Measurements from ENCODE around the gene LYPD6B. TPM values are rescaled to one million over a fixed set of nuclear protein-coding genes. Genes with fewer than 3 reads are reported as not detected.
"Not testable (repeated sequence)": the region's sequence is repeated elsewhere in the genome, so short reads cannot be mapped to it uniquely, and the experiment has no call there.

LYPD6B gene
- total RNA-seq, 1 experiment from 2014 or later, result 35.8 TPM

- Histone ChIP-seq H3K27me3 (replicated peaks; ENCODE audit: control insufficient read depth, insufficient read depth, low read length) (no peaks in the 10 kb centered on the region), H3K9me3 (no peaks in the 10 kb centered on the region), H3K4me3 (ENCODE audit: low read depth, low read length) (no peak overlapping the region), H3K36me3 (ENCODE audit: control insufficient read depth, insufficient read depth, low read length) (no peaks in the 10 kb centered on the region), H3K4me1 (peaks cover 6% of the 10 kb centered on the region; the same call in 1 of the 2 replicates)
- ChIA-PET POLR2A (no interaction called here), CTCF (no interaction called here)
- no peaks in the 10 kb centered on the region for H3K9me3 Mint-ChIP-seq (ENCODE audit: unreplicated experiment)
- no TSS peak for BruUV-seq (replicated peaks)
- no peak for TF ChIP-seq CTCF (IDR thresholded peaks at IDR 0.05; ENCODE audit: insufficient read depth in 1 of 2, low read depth in 1 of 2, low read length in 1 of 2, severe bottlenecking in 1 of 2, unreplicated experiment in 1 of 2)
- no peak for DNase-seq
- intact Hi-C loops (cut with micrococcal nuclease; ENCODE audit: unreplicated experiment), result no loop called here
- no peak overlapping the region for H3K27ac Mint-ChIP-seq (ENCODE audit: unreplicated experiment)
- H3K27me3 Mint-ChIP-seq (ENCODE audit: insufficient read depth, unreplicated experiment), result no peaks in the 10 kb centered on the region
- no peak overlapping the region for H3K4me3 Mint-ChIP-seq (ENCODE audit: unreplicated experiment)
- no peaks in the 10 kb centered on the region for H3K36me3 Mint-ChIP-seq (ENCODE audit: insufficient read depth, unreplicated experiment)
- H3K4me1 Mint-ChIP-seq (ENCODE audit: low read depth, unreplicated experiment), result no peaks in the 10 kb centered on the region
Observed at GRCh38 chr2:149246186-149246585, 207.7 kb downstream of the LYPD6B start.

GRCh38 chr2:149251436-149251835 lies 212.9 kb downstream of the LYPD6B start:
- H3K27me3 ChIP-seq (replicated peaks; ENCODE audit: control insufficient read depth, insufficient read depth, low read length); H3K36me3 ChIP-seq (ENCODE audit: control insufficient read depth, insufficient read depth, low read length); H3K4me1 ChIP-seq; POLR2A ChIA-PET; H3K27me3 Mint-ChIP-seq (ENCODE audit: insufficient read depth, unreplicated experiment); H3K36me3 Mint-ChIP-seq (ENCODE audit: insufficient read depth, unreplicated experiment); DNase-seq; CTCF ChIA-PET; intact Hi-C loops (cut with micrococcal nuclease; ENCODE audit: unreplicated experiment); H3K4me1 Mint-ChIP-seq (ENCODE audit: low read depth, unreplicated experiment); H3K4me3 ChIP-seq (ENCODE audit: low read depth, low read length); BruUV-seq (replicated peaks); H3K4me3 Mint-ChIP-seq (ENCODE audit: unreplicated experiment); H3K9me3 ChIP-seq; H3K27ac Mint-ChIP-seq (ENCODE audit: unreplicated experiment): not testable (repeated sequence)
- peaks cover 25% of the 10 kb centered on the region for H3K9me3 Mint-ChIP-seq (ENCODE audit: unreplicated experiment)

DNA sequence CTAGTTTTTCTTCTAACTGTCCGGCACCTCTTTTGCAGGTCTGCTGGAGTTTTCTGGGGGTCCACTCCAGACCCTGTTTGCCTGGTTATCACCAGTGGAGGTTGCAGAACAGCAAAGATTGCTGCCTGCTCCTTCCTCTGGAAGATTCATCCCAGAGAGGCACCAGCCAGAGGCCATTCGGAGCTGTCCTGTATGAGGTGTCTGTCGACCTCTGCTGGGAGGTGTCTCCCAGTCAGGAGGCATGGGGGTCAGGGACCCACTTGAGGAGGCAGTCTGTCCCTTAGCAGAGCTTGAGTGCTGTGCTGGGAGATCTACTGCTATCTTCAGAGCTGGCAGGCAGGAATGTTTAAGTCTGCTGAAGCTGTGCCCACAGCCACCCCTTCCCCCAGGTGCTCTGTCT lies 218.4 kb downstream of the LYPD6B start:
- H3K27ac Mint-ChIP-seq (ENCODE audit: unreplicated experiment); POLR2A ChIA-PET; H3K27me3 Mint-ChIP-seq (ENCODE audit: insufficient read depth, unreplicated experiment); H3K4me3 ChIP-seq (ENCODE audit: low read depth, low read length); DNase-seq; H3K4me3 Mint-ChIP-seq (ENCODE audit: unreplicated experiment); H3K4me1 ChIP-seq; H3K36me3 Mint-ChIP-seq (ENCODE audit: insufficient read depth, unreplicated experiment); BruUV-seq (replicated peaks); intact Hi-C loops (cut with micrococcal nuclease; ENCODE audit: unreplicated experiment); H3K9me3 ChIP-seq; H3K27me3 ChIP-seq (replicated peaks; ENCODE audit: control insufficient read depth, insufficient read depth, low read length); H3K36me3 ChIP-seq (ENCODE audit: control insufficient read depth, insufficient read depth, low read length); CTCF ChIA-PET: not testable (repeated sequence)
- Mint-ChIP-seq H3K9me3 (ENCODE audit: unreplicated experiment) (peaks cover 48% of the 10 kb centered on the region), H3K4me1 (ENCODE audit: low read depth, unreplicated experiment) (peaks cover 15% of the 10 kb centered on the region)

DNA sequence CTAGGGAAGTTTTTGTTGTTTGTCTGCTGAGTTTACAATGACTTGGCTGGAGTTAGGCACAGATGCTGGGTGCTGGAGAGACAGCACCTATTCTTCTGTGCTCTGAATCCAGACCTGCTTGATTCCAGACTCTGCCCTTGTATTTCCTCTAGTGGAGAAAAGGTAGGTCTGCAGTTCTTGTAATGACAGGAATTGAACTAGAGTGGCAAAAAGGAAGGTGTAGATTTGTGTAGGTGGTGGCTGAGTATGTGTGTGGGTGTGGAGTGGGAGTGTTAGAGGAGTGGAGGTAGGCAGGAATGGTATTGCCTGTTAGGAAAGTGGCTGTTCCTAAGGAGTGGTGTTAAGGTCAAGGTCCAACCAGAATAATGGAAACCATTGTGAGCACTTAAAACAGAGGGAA lies 220.0 kb downstream of the LYPD6B start:
- DNase-seq, result no peak
- peaks cover 19% of the 10 kb centered on the region for H3K4me1 Mint-ChIP-seq (ENCODE audit: low read depth, unreplicated experiment)
- H3K4me3 Mint-ChIP-seq (ENCODE audit: unreplicated experiment), result no peak overlapping the region
- no peaks in the 10 kb centered on the region for H3K36me3 Mint-ChIP-seq (ENCODE audit: insufficient read depth, unreplicated experiment)
- no peaks in the 10 kb centered on the region for H3K27me3 Mint-ChIP-seq (ENCODE audit: insufficient read depth, unreplicated experiment)
- no TSS peak for BruUV-seq (replicated peaks)
- POLR2A ChIA-PET, result no interaction called here
- Histone ChIP-seq H3K4me1 (peaks cover 15% of the 10 kb centered on the region), H3K9me3 (no peaks in the 10 kb centered on the region), H3K4me3 (ENCODE audit: low read depth, low read length) (no peak overlapping the region), H3K36me3 (ENCODE audit: control insufficient read depth, insufficient read depth, low read length) (no peaks in the 10 kb centered on the region), H3K27me3 (replicated peaks; ENCODE audit: control insufficient read depth, insufficient read depth, low read length) (no peaks in the 10 kb centered on the region)
- CTCF ChIA-PET, result no interaction called here
- H3K27ac Mint-ChIP-seq (ENCODE audit: unreplicated experiment), result no peak overlapping the region
- peaks cover 48% of the 10 kb centered on the region for H3K9me3 Mint-ChIP-seq (ENCODE audit: unreplicated experiment)
- TF ChIP-seq CTCF (IDR thresholded peaks at IDR 0.05; ENCODE audit: insufficient read depth in 1 of 2, low read depth in 1 of 2, low read length in 1 of 2, severe bottlenecking in 1 of 2, unreplicated experiment in 1 of 2), result no peak
- intact Hi-C loops (cut with micrococcal nuclease; ENCODE audit: unreplicated experiment), result no loop called here

Measured in Caco-2 (cell line).